ENCODE data around the gene ANKRD31. TPM values are rescaled to one million over a fixed set of nuclear protein-coding genes. Genes with fewer than 3 reads are reported as not detected.

Gene ANKRD31
- total RNA-seq, 1 experiment from 2014 or later = not detected

GRCh38 chr5:75203604-75204003 is 33.1 kb downstream of the ANKRD31 start:
- Histone ChIP-seq H3K36me3 (ENCODE audit: control insufficient read depth, insufficient read depth, low read length) (no peaks in the 10 kb centered on the region), H3K27ac (ENCODE audit: low read length) (no peak overlapping the region), H3K4me3 (ENCODE audit: low read depth in 2 of 2, low read length in 2 of 2) (no peak overlapping the region), H3K9me3 (ENCODE audit: control insufficient read depth, insufficient read depth, low read depth, low read length) (no peaks in the 10 kb centered on the region), H3K27me3 (ENCODE audit: control insufficient read depth, insufficient read depth, low read length) (peaks cover 2% of the 10 kb centered on the region; the same call in 1 of the 2 replicates), H3K4me1 (ENCODE audit: control insufficient read depth, insufficient read depth, low read length) (no peaks in the 10 kb centered on the region)
- ChIA-PET POLR2A (no interaction called here), CTCF (no interaction called here)
- intact Hi-C loops (cut with micrococcal nuclease; ENCODE audit: unreplicated experiment) = no loop called here
- DNase-seq (ENCODE audit: low read depth, low spot score) (no peak), ATAC-seq (no peak)
- BruUV-seq (replicated peaks) = no TSS peak
- in situ Hi-C loops (cut with HindIII; ENCODE audit: low pct_unique_long_range_greater_than_20kb, low sequenced_read_pairs) = no loop called here
- TF ChIP-seq CTCF (IDR thresholded peaks at IDR 0.05) (no peak), POLR2AphosphoS5 (IDR thresholded peaks at IDR 0.05; ENCODE audit: low read depth, low read length) (no peak), SIN3A (IDR thresholded peaks at IDR 0.05; ENCODE audit: borderline replicate concordance, insufficient read depth, low read depth, low read length) (no peak), TCF7L2 (IDR thresholded peaks at IDR 0.05; ENCODE audit: low read depth, low read length) (no peak), REST (IDR thresholded peaks at IDR 0.05; ENCODE audit: insufficient read depth in 1 of 2, low read depth in 2 of 2, low read length in 1 of 2) (no peak)

- peaks cover 2% of the 10 kb centered on the region; the same call in 1 of the 2 replicates for H3K27me3 ChIP-seq (ENCODE audit: control insufficient read depth, insufficient read depth, low read length)
- H3K36me3 ChIP-seq (ENCODE audit: control insufficient read depth, insufficient read depth, low read length) = no peaks in the 10 kb centered on the region
- BruUV-seq (replicated peaks) = no TSS peak
- no peaks in the 10 kb centered on the region for H3K9me3 ChIP-seq (ENCODE audit: control insufficient read depth, insufficient read depth, low read depth, low read length)
- H3K4me3 ChIP-seq (ENCODE audit: low read depth in 2 of 2, low read length in 2 of 2) = no peak overlapping the region
- ATAC-seq (no peak), DNase-seq (ENCODE audit: low read depth, low spot score) (no peak)
- intact Hi-C loops (cut with micrococcal nuclease; ENCODE audit: unreplicated experiment) (no loop called here), in situ Hi-C loops (cut with HindIII; ENCODE audit: low pct_unique_long_range_greater_than_20kb, low sequenced_read_pairs) (no loop called here)
- H3K27ac ChIP-seq (ENCODE audit: low read length) = no peak overlapping the region
- ChIA-PET CTCF (no interaction called here), POLR2A (no interaction called here)
- TF ChIP-seq REST (IDR thresholded peaks at IDR 0.05; ENCODE audit: insufficient read depth in 1 of 2, low read depth in 2 of 2, low read length in 1 of 2) (no peak), TCF7L2 (IDR thresholded peaks at IDR 0.05; ENCODE audit: low read depth, low read length) (no peak), CTCF (IDR thresholded peaks at IDR 0.05) (no peak), SIN3A (IDR thresholded peaks at IDR 0.05; ENCODE audit: borderline replicate concordance, insufficient read depth, low read depth, low read length) (no peak), POLR2AphosphoS5 (IDR thresholded peaks at IDR 0.05; ENCODE audit: low read depth, low read length) (no peak)
- no peaks in the 10 kb centered on the region for H3K4me1 ChIP-seq (ENCODE audit: control insufficient read depth, insufficient read depth, low read length)
Observed at GRCh38 chr5:75202935-75203334, 33.7 kb downstream of the ANKRD31 start.

All from Panc1 (cell line).